GM19395 (cell line): ENCODE data around the gene PAAF1.

Experiments
- ATAC-seq: cut with Tn5 transposase; IDR thresholded peaks from one replicate; pipeline ENCODE4 v1.9.1; 2021; ENCODE audit warnings: mild to moderate bottlenecking, moderate library complexity; ENCODE audit not compliant: unreplicated experiment

The PAAF1 gene

DNA sequence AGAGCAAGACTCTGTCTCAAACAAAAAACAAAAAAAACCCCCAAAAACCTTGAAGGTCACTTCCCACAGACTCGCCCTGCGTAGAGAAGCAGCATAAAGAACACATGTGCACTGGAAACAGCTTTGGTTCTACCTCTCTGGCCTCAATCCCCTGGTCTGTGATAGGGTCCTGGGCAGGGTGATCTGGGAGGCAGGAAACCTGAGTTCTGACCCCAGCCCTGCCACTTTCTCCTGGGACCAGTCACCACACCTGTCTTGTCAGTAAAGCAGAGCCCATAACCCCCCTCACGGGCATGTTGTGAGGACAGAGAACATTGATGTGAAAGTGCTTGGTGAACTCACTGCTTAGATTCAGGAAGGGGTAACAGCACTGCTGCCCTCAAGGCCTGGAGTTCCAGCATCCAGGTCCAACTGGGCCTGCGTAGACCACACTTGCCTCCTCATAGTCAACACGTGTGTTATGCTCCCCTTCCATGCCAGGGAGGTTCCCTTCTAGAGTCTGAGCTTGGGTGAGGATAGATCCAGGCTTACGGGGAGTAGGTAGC is 94.4 kb downstream of the PAAF1 start:
- ATAC-seq = no peak

DNA sequence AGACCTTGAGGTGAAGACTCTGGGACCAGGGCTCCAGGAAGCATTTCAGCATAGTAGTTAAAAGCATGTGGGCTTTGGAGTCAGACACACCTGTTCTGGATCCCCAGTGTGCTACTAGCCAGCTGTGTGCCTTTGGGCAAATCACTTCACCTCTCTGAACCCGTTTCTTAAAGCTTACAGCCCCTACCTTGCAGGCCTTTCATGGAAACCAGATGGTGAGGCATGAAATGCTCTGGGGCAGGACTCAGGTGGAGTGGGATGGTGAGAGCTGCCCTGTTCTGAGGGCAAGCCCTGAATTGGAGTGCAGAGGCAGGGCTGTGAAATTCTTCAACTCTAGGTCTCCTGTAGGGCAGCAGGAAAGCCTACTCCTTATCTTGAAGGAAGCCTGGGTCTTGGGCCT is 95.4 kb downstream of the PAAF1 start:
- no peak for ATAC-seq

DNA sequence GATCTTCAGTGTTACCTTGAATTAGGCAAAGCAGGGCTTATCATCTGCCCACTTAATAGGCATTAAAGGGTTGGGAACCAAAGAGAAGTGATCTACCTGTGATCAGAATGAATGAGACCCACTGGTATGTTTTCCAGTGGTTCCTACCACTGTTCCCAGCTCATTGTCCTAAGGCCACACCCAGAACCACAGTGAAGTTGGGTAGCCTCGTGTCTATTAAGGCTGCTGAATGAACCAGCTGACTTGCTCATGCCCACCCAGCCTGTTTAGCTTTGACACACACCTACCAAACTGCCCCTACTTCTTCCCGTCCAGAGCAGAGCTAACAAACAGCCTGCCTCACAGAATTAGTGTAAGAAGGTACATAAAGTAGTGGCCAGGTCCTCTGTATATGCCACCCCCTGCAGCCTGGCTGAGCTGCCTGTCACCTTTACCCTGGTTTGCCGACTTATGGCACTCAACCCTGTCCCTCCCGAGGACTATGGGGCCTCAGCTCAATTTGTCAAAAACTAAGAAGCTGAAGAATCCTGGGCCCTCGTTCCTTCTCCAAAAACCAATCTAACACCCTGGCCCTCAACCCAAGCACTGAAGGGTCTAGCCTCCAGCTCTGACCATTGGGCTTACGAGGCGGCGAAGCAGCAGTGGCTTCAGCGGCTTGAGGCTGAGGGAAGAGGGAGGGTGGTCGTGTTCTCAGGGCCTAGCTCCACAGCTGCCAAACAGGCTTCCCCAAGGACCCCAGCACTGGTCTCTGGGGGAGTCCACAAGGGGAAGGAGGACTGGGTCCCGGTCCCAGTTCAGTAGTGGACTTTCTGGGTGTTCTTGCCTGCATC is 96.0 kb downstream of the PAAF1 start:
- ATAC-seq = no peak

DNA sequence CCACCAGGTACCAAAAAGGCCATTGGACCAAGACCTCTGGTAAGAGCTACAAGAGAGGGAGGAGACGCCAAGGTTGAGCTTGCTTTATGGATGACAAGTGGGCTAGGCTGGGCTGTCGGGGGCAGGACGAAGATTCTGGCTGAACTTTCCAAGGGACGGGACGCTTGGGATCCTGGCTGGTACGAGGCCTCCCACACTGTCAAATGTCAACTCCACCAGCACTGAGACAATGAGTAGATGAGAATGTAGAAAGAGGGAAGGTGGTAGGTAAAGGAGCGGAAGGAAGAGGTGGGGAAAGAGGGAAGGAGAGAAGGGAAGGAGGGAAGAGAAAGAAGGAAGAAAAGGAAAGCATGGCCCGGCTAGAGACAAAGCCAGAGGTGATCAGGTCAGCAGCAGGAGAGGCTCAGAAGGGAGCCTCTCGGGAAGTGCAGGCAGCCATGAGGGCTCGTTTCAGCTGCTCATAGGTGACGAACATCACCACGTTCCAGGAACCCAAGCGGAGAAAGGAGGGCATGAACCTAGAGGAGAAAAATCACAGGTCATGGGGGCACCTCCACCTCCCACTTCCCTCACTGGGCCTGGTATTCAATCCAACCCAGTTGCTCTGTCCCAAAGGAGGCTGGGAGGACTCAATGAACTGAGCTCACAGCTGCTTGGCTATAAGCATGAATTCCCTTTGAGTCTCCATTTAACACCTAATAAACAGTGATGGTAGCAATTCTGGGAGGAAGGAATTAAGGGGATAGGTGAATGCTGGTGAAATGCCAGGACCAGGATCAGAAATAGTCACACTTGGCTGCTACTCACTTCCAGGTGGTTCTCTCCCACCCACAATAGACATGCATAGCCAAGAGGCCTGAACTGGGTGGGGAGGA is 98.0 kb downstream of the PAAF1 start:
- no peak for ATAC-seq

DNA sequence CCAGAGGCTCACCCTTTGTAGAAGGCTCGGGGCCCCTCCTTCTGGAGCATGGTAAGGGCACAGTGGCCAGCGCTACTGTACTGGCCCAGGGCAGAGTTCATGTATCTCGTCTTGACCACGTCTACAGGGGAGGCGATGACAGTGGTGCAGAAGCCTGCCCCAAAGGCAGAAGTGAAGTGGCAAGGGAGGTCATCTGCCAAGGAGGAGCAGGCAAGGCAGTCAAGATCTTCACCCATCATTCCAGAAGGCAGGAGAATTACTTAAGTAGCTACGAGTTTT is 98.6 kb downstream of the PAAF1 start:
- no peak for ATAC-seq

DNA sequence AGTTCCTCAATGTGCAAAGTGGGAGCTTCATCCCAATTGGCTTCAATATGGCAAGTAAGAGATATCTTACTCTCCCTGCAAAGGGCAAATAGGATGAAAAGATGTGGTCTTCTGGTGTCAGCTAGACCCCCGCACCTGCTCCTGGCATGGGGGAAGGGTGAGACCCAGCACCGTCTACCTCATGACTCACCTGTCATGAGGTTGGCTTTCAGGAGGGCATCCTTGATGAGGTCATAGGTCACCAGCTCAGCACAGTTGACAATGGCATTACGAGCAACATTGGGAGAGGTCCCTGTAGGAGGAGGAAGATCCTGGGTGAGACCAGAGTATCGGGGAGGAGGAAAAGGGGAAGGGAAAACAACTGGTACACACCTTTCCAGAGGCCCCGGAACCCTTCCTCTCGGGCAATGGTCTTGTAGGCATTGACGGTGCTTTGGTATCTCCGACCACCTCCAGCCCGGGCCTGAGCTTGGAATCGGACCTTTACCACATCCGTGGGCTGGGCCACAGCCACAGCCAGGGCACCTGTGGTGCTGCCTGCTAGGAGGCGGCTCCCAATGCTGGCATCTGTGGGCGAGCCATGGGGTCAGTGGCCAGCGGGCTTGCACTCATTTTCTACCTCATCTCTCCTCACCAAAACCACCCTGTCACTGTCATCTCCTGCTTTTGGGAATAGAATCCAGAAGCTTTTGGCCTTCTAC is 99.8 kb downstream of the PAAF1 start:
- no peak for ATAC-seq

DNA sequence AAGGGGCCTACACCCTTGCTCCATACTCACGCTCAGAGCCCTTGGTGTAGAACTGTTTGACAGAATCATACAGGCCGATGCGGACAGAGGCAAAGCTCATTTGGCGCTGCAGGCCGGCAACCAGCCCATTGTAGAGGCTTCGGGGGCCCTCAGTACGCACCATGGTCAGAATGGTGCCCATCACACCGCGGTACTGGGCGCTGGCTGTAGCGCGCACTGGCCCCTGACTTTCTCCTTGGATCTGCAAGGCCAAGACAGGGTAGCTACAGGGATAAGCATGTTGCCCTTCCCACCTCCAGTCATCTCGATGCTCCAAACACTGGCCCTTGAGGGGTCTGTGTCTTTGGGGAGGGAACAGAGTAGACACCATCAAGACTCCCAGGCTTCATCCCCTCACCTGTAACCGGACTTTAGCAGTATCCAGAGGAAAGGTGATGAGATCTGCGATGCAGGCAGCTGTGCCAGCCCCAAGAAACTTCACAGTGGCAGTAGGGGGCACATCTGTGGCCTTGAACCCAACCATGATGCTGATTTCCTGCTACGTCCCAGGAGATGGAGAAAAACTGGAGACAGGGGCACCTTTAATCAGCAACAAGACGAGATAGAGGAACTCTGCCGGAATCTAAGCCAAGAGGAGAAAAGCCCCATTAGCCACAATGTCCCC is 101.2 kb downstream of the PAAF1 start:
- ATAC-seq = no peak

DNA sequence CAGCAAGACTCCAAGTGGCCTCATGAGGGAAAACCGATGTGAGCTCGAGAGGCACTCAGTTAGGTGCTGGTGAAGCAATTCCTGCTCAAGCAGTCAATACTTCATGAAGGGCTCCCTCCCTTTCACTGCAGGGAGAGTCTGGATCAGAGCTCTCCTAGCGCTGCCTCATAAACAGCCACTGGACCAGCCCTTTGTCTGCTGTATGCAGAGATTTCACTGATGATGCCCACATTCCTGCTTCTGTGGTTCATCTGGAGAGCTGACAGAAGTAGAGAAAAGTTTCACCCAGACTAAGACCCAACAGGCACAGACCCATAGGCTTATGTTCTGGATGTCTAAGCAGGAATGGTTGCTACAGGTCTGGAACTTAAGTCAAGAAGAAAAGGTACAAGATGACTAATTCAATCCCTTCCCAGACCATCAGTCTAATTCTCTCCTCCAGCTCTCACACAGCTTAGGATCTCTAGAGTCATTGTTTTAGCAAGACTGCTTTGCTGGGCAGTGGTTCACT is 101.8 kb downstream of the PAAF1 start:
- ATAC-seq = no peak

DNA sequence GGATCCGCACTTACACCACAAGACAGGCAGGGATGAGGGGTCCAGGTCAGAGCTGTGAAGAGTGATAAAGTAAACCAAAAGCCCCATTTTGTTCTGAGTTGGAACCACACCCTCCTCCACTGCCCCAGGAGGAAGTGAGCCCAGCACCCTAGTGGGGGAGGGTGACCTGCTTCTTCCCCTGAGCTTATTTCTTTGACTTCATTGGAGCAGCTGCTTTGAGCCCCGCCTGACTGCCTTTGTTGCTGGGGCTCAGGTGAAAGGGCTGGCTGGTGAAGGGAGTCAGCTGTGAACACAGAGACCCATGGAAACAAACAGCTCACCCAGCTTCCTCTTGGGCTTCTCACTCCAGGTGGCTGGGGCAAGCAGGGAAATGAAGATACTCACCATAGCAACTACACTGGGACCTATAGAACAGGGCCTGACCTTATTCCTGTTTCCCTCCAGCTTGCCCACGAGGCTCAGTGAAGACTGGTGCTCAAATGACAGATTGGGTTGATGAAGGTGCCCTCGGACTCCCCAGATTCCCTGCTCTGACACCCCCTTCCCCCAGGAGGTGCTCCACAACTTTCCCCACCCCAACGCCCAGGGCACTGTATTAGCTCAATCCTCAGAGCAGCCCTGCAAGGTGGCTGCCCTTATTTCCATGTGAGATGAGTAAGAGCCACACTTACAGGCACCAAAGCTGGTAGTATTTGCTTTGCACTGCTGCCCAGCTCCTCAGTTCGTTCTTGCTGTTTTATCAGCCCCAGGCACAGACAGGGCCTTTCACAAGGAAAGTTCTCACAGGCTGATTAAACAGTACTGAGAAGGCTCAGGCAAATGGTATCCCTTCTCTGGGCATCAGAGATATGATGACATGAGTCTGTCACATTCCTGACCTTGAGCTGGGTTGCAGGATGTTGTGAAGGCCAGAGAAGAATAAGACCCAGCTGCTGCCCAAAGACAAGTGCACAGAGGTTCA is 103.5 kb downstream of the PAAF1 start:
- ATAC-seq = peak; percentile 45
